ENCODE data around the gene GABRB2. TPM values are rescaled to one million over a fixed set of nuclear protein-coding genes. Genes with fewer than 3 reads are reported as not detected.

The GABRB2 gene
- total RNA-seq, 1 donor: under 0.01 TPM

DNA sequence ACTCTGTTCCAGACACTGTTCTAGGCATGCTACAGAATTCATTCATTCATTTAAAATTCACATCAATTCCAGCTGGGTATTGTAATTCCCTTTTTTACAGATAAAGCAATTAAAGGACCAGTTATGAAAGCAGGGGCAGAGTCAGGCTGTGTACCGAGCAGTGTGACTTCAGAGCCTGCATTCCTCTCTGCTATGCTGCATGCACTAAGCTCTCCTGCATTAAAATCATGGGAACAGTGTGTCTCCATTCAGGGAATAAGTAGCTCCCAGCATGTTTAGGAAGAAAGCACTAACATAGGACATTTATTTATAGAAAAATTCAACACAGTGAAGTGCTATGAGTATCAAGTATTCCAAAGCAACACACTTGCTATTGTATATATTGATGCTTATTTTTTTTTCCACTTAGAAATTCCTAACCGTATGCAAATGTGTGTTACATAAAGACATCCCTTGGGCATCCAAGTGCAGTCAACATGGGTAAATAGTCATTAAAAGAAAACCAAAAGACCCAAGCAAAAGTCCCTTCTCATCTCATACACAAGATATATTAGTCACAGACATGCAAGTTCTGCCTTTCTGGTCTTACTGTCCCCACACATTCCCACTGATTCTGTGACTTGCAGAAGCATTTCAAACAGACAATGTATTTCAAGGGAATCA, 173.7 kb downstream of the GABRB2 start:
- TF ChIP-seq, protein P1, sequence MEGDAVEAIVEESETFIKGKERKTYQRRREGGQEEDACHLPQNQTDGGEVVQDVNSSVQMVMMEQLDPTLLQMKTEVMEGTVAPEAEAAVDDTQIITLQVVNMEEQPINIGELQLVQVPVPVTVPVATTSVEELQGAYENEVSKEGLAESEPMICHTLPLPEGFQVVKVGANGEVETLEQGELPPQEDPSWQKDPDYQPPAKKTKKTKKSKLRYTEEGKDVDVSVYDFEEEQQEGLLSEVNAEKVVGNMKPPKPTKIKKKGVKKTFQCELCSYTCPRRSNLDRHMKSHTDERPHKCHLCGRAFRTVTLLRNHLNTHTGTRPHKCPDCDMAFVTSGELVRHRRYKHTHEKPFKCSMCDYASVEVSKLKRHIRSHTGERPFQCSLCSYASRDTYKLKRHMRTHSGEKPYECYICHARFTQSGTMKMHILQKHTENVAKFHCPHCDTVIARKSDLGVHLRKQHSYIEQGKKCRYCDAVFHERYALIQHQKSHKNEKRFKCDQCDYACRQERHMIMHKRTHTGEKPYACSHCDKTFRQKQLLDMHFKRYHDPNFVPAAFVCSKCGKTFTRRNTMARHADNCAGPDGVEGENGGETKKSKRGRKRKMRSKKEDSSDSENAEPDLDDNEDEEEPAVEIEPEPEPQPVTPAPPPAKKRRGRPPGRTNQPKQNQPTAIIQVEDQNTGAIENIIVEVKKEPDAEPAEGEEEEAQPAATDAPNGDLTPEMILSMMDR (IDR thresholded peaks at IDR 0.05; ENCODE audit: insufficient read depth, low read depth, low read length): no peak
- no peak overlapping the region for H3K4me3 ChIP-seq (ENCODE audit: low read depth, low read length)
- DNase-seq (ENCODE audit: low read depth): no peak

DNA sequence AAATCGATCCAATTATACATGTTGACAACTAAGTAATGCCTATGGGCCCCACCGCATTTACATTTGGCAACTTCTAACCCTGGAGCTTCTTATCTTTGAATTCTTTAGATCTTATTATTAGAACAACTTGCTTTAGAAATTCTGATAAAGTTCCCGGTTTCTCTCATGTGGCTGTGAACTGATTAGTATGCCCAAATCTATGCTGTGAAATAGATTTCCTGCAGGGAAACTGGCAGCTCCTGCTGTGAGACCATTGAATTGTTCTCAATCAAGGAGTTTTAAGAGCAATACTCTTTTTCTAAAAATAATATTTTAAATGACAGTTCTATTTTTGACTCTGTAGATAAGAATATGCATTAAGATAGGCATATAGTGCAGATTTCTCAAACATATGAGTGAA, 177.5 kb downstream of the GABRB2 start:
- DNase-seq (ENCODE audit: low read depth): no peak
- no peak overlapping the region for H3K4me3 ChIP-seq (ENCODE audit: low read depth, low read length)
- TF ChIP-seq, protein P1 (IDR thresholded peaks at IDR 0.05; ENCODE audit: insufficient read depth, low read depth, low read length): no peak

GRCh38 chr5:161358446-161358845, 188.1 kb downstream of the GABRB2 start:
- TF ChIP-seq, protein P1 (IDR thresholded peaks at IDR 0.05; ENCODE audit: insufficient read depth, low read depth, low read length): no peak
- no peak overlapping the region for H3K4me3 ChIP-seq (ENCODE audit: low read depth, low read length)
- no peak for DNase-seq (ENCODE audit: low read depth)

- no peak overlapping the region for H3K4me3 ChIP-seq (ENCODE audit: low read depth, low read length)
- TF ChIP-seq, protein P1 (IDR thresholded peaks at IDR 0.05; ENCODE audit: insufficient read depth, low read depth, low read length): no peak
- DNase-seq (ENCODE audit: low read depth): no peak
Observed at GRCh38 chr5:161344234-161344633, 202.3 kb downstream of the GABRB2 start.

GRCh38 chr5:161342886-161343285, 203.6 kb downstream of the GABRB2 start:
- DNase-seq (ENCODE audit: low read depth): no peak
- no peak overlapping the region for H3K4me3 ChIP-seq (ENCODE audit: low read depth, low read length)
- TF ChIP-seq, protein P1 (IDR thresholded peaks at IDR 0.05; ENCODE audit: insufficient read depth, low read depth, low read length): no peak

DNA sequence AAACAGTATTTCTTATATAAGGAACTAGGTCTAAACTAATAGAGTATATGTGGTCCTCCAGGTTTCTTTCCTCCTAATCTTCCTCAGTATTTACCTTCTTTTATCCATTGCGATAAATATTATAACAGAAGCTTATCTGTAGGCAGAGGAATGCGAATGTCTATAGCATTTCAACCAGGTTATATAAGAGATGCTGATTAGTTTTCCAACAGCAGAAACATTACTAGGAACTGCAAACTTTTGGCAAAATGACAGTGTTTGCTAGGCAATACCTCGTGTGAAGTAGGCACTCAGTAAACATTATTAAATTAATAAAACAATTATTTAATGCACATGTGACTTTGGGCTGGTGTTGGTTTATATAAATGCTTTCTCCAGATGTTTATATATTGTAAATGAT, 206.5 kb downstream of the GABRB2 start:
- no peak overlapping the region for H3K4me3 ChIP-seq (ENCODE audit: low read depth, low read length)
- DNase-seq (ENCODE audit: low read depth): no peak
- TF ChIP-seq, protein P1 (IDR thresholded peaks at IDR 0.05; ENCODE audit: insufficient read depth, low read depth, low read length): no peak
